ENCODE measurements around the gene RASGRF2. TPM values are rescaled to one million over a fixed set of nuclear protein-coding genes. Genes with fewer than 3 reads are reported as not detected.
"Not testable (repeated sequence)": the region's sequence is repeated elsewhere in the genome, so short reads cannot be mapped to it uniquely, and the experiment has no call there.

Gene RASGRF2
- total RNA-seq, 2 experiments from 2014 or later = 18.8 to 19.3 TPM

DNA sequence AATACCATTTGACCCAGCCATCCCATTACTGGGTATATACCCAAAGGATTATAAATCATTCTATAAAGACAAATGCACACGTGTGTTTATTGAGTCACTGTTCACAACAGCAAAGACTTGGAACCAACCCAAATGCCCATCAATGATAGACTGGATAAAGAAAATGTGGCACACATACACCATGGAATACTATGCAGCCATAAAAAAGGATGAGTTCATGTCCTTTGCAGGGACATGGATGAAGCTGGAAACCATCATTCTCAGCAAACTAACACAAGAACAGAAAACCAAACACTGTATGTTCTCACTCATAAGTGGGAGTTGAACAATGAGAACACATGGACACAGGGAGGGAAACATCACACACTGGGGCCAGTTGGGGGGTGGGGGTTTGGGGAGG is 302.6 kb downstream of the RASGRF2 start:
- peaks cover 28% of the 10 kb centered on the region for H3K9me3 Mint-ChIP-seq
- not testable (repeated sequence) for H3K4me3 Mint-ChIP-seq

DNA sequence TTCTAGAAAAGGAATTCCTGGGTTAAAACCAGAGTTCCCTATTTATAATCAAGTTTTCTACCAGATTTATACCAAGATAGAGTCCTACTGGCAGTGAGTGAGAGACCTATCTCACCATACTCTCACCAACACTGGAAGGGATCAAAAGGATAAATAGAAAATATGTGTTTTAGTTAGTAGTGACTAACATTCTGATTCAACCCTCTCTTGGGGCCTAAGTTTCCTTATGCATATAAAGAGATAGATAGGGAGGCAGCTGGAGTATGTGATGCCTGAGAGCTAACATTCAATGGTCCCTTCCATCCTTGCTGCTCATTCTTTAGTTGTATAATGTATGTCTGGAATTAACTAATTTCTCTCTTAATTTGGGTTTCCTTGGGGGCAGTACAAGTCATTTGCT is 304.9 kb downstream of the RASGRF2 start:
- ATAC-seq (ENCODE audit: low read depth) = no peak
- Mint-ChIP-seq H3K36me3 (peaks cover 19% of the 10 kb centered on the region), H3K4me1 (no peaks in the 10 kb centered on the region), H3K4me3 (no peak overlapping the region), H3K27me3 (no peaks in the 10 kb centered on the region), H3K27ac (no peak overlapping the region), H3K9me3 (peaks cover 22% of the 10 kb centered on the region)
- POLR2A ChIA-PET = no interaction called here
- no peak for DNase-seq

More for the DNA sequence above, 302.6 kb downstream of the RASGRF2 start:
- H3K27ac Mint-ChIP-seq; DNase-seq; POLR2A ChIA-PET; H3K4me1 Mint-ChIP-seq; H3K27me3 Mint-ChIP-seq; ATAC-seq (ENCODE audit: low read depth): not testable (repeated sequence)
- H3K36me3 Mint-ChIP-seq = peaks cover 27% of the 10 kb centered on the region

DNA sequence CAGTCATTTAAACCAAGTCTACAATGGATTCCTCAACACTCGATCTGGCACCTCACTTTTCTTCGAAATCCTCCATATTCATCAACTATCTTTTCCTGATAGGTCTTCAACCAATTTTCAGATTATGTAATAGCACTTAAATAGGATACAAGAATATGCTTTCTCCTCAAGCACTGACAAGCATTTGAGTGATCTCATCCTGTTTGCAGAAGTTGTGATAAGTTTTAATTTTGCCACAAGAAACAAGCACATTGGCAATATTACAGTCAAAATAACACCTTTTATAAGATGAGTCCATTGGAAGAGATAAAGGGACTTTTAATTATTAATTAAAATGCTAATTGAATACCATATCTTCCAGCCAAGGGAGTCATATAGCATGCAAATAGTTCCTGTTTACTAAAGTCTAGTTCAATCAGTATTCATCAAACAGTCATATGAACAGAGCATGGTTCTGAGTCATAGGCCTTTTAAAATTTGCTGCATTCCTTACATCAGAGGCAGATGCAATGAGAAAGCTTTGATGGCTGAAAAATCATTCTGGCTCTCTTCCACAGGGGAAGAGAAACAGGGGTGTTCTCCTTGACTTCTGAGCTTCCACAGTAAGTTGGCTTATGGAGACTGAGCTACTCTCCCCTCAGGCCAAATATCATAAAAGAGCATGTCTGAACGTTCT is 308.5 kb downstream of the RASGRF2 start:
- ATAC-seq (ENCODE audit: low read depth) = no peak
- no peak for DNase-seq
- H3K27me3 Mint-ChIP-seq = no peaks in the 10 kb centered on the region
- H3K27ac Mint-ChIP-seq = no peak overlapping the region
- peaks cover 14% of the 10 kb centered on the region for H3K9me3 Mint-ChIP-seq
- POLR2A ChIA-PET = no interaction called here
- H3K4me3 Mint-ChIP-seq = no peak overlapping the region
- peaks cover 12% of the 10 kb centered on the region for H3K36me3 Mint-ChIP-seq
- peaks cover 2% of the 10 kb centered on the region for H3K4me1 Mint-ChIP-seq

DNA sequence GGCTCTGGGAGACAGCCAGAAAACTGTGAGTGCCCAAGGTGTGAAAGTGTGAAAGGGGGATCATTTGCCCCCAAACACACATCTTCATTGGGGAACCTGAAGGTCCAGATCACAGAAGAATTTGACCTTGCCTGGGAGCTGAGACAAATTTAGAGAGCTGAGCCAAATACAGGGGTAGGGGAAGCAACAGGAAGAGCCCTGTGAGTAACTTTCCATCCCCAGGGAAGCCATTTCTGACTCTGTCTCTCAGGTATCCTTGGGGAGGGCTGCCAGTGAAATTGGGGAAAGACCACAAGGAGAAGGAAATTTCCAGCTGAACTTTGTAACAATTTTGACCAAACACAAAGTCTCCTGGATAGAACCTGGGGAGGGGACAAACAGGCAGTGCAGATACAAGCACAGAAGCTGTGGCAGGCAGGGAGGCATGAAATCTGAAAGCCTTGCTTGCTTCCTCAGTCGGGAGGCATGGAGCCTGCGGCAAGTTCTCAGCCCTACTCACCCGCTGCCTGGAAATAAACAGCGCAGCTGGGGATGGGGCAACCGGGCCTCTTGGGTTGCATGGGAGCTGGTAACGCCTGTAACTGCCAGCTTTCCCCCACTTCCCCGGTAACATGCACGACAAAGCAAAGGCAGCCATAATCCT is 309.7 kb downstream of the RASGRF2 start:
- H3K4me1 Mint-ChIP-seq = peaks cover 2% of the 10 kb centered on the region
- H3K9me3 Mint-ChIP-seq = peaks cover 20% of the 10 kb centered on the region
- no peaks in the 10 kb centered on the region for H3K27me3 Mint-ChIP-seq
- H3K27ac Mint-ChIP-seq = no peak overlapping the region
- POLR2A ChIA-PET = no interaction called here
- H3K4me3 Mint-ChIP-seq = no peak overlapping the region
- DNase-seq = no peak
- no peak for ATAC-seq (ENCODE audit: low read depth)
- H3K36me3 Mint-ChIP-seq = peaks cover 15% of the 10 kb centered on the region

DNA sequence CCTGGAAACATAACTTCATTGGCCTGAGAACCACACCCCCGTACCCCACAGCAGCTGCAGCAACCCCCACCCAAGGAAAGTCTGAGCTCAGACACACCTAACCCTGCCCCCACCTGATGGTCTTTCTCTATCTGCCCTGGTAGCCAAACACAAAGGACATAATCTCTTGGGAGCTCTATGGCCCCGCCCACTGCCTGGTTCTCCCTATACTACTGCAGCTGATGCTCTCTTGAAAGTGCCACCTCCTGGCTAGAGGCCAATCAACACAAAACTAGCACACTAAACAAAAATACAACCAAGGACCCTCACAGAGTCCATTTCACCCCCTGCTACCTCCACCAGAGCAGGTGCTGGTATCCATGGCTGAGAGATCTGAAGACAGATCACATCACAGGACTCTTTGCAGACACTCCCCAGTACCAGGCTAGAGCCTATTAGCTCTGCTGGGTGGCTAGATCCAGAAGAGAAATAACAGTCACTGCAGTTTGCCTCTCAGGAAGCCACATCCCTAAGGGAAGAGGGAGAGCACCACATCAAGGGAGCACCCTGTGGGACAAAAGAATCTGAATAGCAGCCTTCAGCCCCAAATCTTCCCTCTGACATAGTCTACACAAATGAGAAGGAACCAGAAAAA is 310.3 kb downstream of the RASGRF2 start:
- Mint-ChIP-seq H3K36me3 (peaks cover 16% of the 10 kb centered on the region), H3K9me3 (peaks cover 24% of the 10 kb centered on the region)
- POLR2A ChIA-PET; H3K4me3 Mint-ChIP-seq; ATAC-seq (ENCODE audit: low read depth); H3K27me3 Mint-ChIP-seq; H3K4me1 Mint-ChIP-seq; DNase-seq; H3K27ac Mint-ChIP-seq: not testable (repeated sequence)

All from activated naive CD8-positive, alpha-beta T cell treated with anti-CD3 and anti-CD28 coated beads, Interleukin-2, amount 10 ng/mL, durations not matched to agents 7 days and 5 days (primary cell).